Activated CD8-positive, alpha-beta memory T cell treated with anti-CD3 and anti-CD28 coated beads, Interleukin-2, amount 50 U/mL, for 4 hours (primary cell): Measurements from ENCODE around the gene NME5.
A peak's percentile ranks its signal among the peaks of the same experiment; 100 is the strongest.
"Not testable (repeated sequence)": the region's sequence is repeated elsewhere in the genome, so short reads cannot be mapped to it uniquely, and the experiment has no call there.

Experiments used
- DNase-seq: peaks from one replicate; pipeline ENCODE4 v3.0.0-alpha.2; 2020

Gene NME5, protein sequence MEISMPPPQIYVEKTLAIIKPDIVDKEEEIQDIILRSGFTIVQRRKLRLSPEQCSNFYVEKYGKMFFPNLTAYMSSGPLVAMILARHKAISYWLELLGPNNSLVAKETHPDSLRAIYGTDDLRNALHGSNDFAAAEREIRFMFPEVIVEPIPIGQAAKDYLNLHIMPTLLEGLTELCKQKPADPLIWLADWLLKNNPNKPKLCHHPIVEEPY

DNA sequence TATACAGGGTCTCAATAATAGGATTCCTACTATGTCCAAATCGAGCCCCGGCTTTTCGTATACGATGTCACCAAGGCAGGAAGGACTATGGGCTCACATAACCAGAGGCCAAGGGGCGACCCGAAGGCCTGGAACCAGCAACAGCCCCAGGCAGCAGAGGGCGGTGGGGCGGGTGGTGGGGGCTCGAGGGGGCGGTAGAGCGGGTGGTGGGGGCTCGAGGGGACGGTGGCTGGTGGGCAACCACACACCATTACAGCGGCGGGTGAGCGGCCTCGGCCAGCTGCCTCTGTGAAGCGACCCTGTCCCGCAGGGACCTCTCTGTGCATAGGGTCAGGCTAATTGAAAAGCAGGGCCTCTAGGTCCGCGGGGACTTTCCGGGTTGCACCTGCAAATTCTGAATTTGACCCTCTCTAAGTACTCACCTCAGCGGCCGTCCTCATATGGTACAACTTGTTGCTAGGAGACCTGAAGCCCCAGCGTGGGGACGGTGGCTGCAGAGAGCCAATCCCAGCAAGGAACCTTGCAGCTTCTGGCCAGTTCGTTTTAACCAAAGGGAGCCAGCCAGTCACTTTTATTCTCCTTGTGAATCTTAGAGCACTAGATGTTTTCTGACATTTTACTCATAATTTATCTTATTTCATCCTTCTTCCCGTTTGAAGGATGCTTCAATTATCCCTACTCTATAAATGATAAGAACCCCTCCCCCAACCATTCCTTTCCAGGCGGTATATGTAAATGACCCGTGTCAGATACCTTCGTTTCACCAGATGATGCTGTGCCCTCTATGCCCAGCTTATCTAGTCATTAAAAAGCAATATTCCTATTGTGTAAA, at the start of gene NME5:
Gene NME5, minus strand, starts transcription at position 480 of the 832 bp plus-strand sequence. CDS start 648 bp downstream, outside the sequence.
- no peak for DNase-seq

DNA sequence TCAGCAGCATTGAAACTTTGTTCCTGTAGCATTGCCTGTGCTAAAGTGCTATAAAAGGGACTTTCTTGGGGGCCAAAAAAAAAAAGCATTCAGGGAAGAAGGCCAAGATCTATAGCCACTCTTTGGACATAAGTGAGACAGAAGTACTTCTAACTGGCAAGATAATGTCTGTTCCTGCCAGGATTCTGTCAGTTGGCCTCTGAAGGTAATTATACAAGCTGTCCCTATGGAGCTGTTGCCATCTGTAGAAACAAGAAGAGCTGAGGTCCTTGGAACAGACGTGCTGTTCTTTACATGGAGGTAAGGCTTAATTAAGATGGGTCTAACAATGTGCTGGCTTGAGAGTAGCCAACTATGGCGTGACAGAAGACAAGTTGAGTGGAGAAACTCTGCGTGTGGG, 49.4 kb upstream of the NME5 start:
- no peak for DNase-seq

DNA sequence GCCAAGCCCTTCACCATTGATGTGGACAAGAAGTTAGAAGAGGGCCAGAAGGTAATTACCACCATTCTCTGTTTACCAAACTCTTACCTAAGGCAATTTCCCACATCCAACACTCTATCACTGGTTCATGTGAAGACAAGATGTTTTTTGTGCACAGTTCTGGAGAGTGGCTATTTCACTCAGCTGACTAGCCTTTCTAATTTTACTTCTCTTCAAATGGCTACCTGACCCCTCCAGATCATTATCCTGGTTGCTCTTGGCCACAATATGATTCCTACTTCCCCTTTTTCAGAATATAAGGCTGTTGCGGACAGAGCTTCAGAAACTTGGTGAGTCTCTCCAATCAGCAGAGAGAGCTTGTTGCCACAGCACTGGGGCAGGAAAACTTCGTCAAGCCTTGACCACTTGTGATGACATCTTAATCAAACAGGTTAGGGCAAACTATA, 46.8 kb upstream of the NME5 start:
- DNase-seq, result no peak

DNA sequence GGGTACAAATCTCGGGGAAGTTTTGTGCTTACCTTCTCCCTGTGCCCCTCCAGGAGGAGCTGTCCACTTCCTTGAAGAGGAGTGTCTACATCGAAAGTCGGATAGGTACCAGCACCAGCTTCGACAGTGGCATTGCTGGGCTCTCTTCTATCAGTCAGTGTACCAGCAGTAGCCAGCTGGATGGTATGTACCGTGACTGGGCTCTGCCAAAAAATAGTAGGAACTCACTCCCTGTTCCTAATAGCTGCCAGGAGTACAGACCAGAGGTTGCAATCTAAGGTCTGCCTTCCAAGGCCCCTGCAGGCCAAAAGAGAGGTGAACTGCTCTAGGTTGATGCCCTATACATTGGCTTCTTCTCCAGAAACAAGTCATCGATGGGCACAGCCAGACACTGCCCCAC, 43.6 kb upstream of the NME5 start:
- DNase-seq, result no peak

DNA sequence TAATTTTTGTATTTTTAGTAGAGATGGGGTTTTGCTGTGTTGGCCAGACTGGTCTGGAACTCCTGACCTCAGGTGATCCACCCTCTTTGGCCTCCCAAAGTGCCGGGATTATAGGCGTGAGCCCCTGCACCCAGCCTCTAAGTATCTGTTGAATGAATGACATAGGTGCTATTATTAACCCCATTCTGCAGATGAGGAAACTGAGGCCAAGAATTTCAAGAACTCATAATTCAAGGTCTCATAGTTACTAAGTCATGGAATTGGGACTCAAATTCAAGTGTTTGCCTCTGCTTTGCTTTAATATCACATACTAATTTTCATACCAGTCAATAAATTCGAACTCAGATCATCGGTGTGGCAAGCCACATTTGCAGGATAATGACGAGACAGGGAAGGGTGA, 41.6 kb upstream of the NME5 start:
- DNase-seq, result no peak

DNA sequence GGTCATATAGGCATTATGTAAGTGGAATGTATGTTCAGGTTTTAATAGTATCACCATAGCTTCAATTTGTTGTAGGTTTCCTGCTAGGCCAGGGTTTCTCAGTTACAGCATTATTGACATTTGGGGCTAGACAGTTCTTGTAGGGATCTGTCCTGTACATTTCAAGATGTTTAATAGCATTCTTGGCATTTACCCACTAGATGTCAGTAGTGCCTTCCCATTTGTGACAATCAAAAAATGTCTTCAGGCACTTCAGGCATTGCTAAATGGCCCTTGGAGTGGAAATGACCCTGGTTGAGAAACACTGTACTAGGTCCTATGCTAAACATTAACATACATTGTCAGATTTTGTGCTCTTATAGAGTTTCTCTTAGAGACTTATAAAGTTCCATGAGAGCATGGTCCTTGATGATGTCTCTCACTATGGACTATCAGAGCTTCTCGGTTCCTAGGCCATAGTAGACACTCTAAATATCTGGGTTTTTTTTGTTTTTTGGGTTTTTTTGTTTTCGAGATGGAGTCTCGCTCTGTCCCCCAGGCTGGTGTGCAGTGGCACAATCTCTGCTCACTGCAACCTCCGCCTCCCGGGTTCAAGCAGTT, 41.1 kb upstream of the NME5 start:
- no peak for DNase-seq

DNA sequence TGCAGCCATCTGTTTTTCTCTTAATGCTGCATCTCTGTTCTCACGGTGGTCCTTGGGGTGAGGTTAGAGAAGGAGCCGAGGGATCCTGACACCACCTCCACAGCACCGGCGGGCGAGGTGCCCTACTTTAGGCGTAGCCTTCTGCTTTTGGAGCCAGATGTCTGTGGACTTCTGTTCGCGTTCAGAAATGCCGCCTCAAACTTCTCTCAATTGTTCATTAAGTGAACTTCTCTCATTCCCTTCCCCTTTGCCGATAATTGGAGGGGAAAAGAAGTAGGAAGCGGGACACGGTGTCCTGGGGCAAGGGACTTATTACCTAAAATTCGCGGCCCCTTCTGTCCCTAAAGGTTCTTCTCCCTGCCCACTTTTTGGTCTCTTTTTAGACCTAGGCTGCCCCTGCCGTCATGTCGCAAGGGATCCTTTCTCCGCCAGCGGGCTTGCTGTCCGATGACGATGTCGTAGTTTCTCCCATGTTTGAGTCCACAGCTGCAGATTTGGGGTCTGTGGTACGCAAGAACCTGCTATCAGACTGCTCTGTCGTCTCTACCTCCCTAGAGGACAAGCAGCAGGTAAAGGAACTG, 40.1 kb upstream of the NME5 start:
- DNase-seq, result no peak

DNA sequence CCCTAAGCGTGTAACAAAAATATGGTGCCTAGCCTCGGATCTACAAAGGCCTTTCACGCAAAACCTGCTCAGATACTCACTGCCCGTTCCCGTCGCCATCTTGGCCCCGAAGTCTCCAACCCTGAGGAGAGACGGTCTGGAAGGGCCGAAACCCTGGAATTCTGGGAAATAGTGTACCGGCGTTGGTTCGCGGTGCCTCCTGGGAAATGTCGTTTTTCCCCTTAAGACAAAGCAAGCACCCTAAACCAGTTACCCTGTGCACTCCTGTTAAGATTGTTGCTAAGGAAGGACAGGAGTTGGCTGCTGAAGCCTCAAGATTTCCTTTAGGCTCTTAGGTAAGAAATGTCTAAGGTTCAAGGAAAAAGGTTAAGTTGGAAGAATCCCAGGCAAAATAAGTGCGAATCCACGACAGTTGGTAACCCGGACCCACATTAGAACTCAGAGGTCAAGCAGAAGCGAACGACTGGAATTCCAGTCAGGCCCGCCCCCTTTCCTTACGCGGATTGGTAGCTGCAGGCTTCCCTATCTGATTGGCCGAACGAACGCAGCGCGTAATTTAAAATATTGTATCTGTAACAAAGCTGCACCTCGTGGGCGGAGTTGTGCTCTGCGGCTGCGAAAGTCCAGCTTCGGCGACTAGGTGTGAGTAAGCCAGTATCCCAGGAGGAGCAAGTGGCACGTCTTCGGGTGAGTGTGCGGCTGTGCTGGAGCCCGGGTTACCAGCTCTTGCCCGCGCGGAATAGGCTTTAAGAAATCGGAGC, 39.5 kb upstream of the NME5 start, which contains the start of the genes BRD8 and KIF20A:
Gene BRD8, minus strand, starts transcription at position 115 of the 761 bp plus-strand sequence. Its CDS starts 16 bp downstream, at position 99.
Gene KIF20A, plus strand, starts transcription at position 597 of the 761 bp plus-strand sequence. CDS start 569 bp downstream, outside the sequence.
- DNase-seq, result peak; percentile 83

DNA sequence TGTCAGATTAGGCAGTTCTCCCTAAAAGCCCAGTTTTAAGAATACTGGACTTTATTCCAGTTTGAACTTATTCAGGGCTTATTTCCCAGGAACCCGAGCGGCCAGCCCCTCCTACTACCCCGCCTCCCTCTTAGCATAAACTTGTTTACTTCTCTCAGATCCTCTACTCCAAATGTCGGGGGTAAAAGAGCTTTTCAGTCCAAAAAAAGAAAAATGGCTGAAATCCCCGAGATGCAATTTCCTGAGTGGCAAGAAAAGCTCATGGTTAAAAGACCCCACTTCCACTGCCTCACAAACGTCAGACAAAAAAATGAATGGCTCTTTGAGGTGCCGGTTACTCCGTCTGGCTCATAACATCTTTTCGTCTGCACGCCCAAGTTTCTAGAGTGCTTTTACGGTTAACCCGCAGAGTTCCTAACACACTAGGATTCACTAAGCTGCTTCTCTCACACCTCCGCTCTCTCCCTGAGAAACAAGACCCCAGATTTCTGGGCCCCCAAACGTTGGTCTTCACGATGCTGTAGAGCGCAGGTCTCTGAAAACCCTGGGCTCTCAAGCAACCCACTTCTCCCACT, 38.8 kb upstream of the NME5 start:
- no peak for DNase-seq

DNA sequence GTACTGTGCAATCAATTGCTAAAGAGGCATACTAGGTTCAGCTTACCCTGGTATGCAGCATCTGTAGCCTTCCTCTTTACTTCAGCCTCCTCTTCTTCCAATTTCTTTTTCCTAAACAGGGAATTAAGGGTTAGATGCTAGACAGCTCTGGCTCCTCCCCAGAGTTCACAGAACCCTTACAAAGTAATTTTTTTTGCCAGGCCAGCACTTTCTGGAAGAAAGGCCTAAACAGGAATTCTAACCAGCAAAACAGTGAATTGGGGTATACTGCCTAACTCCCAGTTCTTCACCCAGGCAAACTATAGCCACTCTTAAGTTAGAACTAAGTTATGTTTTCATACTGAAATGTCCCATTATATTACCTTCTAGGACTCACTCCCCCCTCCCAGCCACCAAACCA, 31.1 kb upstream of the NME5 start:
- DNase-seq, result no peak

DNA sequence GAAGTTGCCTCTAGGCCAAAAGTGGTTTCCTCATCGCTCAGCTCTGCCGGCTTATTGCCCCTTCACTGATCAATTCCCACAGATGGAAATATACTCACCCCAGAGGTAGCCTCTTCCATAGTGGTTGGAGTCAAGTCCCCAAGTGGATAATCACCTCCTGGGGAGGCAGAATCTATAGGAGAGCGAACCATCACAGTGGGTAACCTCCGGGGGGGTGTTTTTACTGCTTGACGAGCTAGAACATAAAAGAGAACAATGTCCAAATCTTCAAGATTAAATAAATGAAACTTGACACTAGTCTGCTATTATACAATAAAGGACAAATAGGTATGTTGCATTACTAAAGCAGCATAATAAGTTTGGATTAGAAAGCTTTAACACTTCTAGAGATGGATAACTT, 29.9 kb upstream of the NME5 start:
- DNase-seq, result no peak

DNA sequence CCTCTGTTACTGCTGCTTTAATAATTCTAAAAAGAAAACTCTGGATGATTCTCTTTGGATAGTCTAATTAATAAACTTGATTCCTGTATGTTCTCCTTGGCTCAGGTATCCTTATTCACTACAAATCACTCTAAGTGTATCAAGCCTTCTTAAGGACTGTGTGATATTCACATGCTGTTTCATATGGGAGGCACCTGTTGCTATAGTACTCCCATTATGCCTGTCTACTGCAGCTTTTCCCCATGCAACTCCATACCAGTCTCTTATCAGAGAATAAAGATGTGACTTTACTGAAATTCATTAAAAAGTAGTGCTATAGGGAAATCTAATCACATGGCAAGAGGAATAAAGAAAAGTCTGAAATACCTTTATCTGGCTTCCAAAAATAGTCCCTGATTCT, 24.5 kb upstream of the NME5 start:
- DNase-seq, result no peak

DNA sequence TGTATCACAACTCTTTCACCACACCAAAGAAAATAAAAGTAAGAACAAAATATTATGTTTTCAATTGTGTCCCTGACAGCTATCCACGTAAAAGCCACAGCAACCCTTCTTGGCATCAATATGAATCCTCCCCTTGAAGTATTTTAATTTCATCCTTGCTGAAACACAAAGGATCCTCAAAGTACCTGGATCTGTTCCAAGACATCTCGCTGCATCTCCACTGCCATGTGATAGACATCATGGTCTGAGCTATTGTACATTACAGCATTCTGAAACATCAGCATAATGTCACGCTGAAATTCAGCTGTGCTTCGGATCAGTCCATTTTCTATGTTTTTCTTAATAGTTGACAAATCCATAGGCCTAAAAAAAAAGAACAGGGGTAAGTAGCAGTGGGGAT, 21.5 kb upstream of the NME5 start:
- no peak for DNase-seq

DNA sequence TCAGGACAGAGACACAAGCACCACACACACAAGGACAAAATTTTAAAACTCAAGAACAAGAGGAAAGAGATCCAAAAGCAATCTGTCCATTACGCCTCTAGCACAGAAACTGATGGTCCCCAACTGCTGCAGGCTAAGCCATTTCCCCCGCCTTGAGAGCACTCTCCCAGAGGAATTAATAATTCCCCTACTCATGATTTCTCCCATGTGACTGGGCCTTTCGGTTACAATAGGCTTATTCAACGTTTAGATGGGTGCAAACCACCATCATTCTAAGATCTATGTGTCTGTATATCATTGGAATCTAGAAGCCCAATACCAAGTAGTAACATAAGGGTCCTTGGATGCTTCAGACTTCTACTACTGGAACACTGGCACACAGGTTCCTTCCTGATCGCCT, 20.4 kb upstream of the NME5 start:
- DNase-seq, result no peak

DNA sequence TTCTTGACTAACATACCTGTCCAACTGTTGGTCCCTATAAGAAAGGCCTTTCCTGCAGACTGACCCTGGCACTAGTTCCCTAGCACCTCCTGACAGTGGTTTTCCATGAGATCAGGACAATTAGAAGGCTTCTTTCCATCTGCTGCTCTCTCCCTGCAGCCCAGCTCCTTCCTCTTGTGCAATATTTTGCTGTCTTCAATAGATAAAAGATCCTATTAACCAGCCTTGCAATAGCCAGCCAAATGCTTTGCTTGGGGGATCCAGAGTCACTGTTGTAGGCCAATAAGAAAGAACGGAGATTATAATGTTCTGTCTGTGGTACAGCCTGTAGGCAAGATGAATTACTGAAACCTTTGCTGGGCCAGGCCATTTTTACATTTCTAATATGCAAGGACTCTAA, 18.4 kb upstream of the NME5 start:
- DNase-seq, result no peak

DNA sequence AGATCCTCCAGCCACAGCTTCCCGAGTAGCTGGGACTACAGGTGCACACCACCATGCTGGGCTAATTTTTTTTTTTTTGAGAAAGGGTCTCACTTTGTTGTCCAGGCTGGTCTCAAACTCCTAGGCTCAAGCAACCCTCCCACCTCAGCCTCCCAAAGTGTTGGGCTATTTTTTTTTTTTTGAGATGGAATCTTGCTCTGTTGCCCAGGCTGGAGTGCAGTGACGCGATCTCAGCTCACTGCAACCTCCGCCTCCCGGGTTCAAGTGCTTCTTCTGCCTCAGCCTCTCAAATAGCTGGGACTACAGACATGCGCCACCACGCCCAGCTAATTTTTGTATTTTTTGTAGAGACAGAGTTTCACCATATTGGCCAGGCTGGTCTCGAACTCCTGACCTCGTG, 16.7 kb upstream of the NME5 start:
- not testable (repeated sequence) for DNase-seq

DNA sequence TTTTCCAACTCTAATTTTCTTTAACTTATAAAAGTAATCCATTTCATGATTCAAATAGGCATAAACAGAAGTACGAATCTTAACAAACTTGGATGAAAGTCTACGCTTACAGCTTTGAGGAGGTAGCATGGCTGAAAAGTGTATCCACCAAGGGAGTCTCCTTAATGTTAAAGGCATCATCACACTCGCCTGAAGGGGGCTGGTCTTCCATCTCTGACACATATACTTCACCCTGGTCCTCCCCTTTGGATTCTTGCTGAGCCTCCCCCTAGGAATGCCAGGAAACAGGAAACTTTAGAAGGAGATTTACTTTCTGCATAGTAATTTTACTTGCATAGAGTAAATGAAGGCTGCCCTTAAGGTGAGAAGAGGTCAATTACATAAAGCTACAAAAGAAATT, 10.3 kb upstream of the NME5 start:
- DNase-seq, result no peak

DNA sequence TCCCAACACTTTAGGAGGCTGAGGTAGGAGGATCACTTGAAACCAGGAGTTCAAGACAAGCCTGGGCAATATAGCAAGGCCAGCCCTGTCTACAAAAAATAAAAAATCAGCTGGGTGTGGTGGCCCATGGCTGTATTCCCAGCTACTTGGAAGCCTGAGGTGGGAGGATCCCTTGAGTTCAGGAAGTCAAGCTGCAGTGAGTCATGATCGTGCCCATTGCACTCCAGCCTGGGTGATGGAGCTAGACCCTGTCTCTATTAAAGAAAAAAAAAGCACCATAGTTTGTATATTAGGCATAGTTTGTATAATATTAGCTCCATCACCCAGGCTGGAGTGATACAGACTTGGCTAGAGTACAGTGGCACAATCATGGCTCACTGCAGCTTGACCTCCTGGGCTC, 9.6 kb upstream of the NME5 start:
- no peak for DNase-seq

DNA sequence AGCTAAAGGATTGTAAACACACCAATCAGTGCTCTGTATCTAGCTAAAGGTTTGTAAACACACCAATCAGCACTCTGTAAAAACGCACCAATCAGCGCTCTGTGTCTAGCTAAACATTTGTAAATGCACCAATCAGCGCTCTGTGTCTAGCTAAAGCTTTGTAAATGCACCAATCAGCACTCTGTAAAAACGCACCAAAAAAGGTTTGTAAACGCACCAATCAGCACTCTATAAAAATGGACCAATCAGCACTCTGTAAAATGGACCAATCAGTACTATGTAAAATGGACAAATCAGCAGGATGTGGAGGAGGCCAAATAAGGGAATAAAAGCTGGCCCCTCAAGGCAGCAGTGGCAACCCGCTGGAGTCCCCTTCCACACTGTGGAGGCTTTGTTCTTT, 4.3 kb upstream of the NME5 start:
- DNase-seq, result not testable (repeated sequence)

DNA sequence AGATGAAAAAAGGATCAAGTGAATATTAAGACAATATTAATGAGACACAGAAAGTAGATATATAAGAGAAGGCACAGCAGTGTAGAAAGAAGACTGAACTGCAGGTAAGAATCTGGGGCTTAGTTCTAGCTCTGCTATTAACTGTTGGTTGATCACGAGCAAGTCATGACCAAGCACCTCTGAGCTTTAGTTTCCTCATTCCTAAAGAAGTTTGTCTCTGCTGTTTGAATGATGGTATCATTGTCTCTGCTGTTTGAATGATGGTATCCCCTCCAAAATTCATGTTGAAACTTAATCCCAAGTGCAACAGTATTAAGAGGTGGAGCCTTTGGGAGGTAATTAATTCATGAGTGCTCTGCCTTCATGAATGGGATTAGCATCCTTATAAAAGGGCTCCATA, 2.5 kb upstream of the NME5 start:
- DNase-seq, result no peak

DNA sequence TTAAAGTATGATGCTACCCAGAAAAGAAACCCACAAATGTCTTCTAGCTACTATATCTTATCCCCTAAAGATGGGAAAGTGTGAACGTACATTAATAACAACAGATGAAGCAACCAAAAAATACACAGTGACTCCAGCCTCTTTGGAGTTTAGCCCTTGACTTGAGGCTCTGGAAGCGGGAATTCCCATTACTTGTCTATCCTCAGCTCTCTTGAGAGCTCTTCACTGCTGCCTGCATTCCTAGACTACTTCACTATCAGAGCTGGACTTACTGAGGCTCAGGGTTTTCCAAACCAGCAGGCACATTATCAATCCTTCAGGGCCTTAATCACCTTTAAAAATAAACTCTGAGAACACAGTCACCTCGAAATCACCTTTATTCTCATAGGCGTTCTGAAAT, 1.0 kb upstream of the NME5 start:
- no peak for DNase-seq

DNA sequence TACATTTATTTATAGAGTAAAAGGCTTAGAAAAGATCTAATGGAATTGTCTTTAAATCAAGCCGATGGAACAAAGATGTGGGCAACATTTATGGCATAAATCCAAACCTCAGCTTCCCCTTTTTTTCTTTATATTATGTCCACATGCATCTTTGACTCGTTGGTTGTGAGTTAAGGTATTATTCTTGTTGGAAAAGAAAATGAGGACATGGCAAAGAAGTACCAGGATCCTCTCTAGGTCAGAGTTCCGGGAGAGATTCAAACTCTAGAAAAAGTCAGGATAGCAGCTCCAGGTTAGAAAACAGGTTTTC, 508 bp upstream of the NME5 start:
- DNase-seq, result no peak

DNA sequence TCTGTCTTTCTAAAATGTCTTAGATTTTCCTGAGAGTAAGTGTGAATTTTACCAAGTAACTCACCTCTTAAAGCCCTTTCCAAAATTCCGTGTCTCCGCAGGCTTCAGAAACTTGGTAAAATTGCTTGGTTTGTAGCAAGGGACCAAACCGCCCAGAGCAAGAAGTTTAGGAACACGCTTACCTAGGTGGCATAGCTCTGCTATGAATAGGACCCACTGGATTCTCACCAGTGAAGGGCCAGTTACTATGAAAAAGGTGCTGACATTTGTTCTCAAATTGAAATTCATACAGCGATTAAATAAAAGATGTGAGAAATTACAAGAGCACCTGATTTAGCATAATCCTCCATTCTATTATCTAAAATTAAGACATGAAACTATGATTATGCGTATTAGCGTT, 6.7 kb downstream of the NME5 start:
- DNase-seq, result no peak
